GM23338 (cell line): ENCODE measurements around the gene UBE2J1.

Source experiments
- CREB1 ChIP-seq: fragments of 250-450 bp; sonication (Bioruptor Pico); IDR thresholded peaks from 2 replicates; pipeline ENCODE4 v1.5.0; 2020; ENCODE audit warnings: low read depth, mild to moderate bottlenecking, moderate library complexity
- EZH2 ChIP-seq: fragments of 200-600 bp; sonication (generic); IDR thresholded peaks from one replicate; pipeline ENCODE4 v1.8.0; 2017; ENCODE audit warnings: antibody characterized with exemption, mild to moderate bottlenecking, low read depth; ENCODE audit not compliant: unreplicated experiment
- EZH2phosphoT487 ChIP-seq: fragments of 200-600 bp; sonication (generic); IDR thresholded peaks from one replicate; pipeline ENCODE4 v1.8.1; 2018; ENCODE audit warnings: antibody characterized with exemption; ENCODE audit not compliant: unreplicated experiment
- JUNB ChIP-seq: IDR thresholded peaks from one replicate; pipeline ENCODE4 v1.6.1; 2016; ENCODE audit warnings: antibody characterized with exemption; ENCODE audit not compliant: unreplicated experiment
- TF ChIP-seq, protein P1 (sequence below), 2 experiments: fragments of 200-600 bp in 1 of 2; sonication (generic) in 1 of 2; conservative IDR thresholded peaks; 2 replicates each; pipeline versions ENCODE4 v1.5.1 to v1.6.1; 2016 to 2017; ENCODE audit warnings: antibody characterized with exemption in 2 of 2, low read depth in 2 of 2, mild to moderate bottlenecking in 2 of 2, moderate library complexity in 1 of 2
- TF ChIP-seq, protein P2 (sequence below): IDR thresholded peaks from one replicate; pipeline ENCODE4 v1.6.1; 2018; ENCODE audit warnings: antibody characterized with exemption; ENCODE audit not compliant: unreplicated experiment

DNA sequence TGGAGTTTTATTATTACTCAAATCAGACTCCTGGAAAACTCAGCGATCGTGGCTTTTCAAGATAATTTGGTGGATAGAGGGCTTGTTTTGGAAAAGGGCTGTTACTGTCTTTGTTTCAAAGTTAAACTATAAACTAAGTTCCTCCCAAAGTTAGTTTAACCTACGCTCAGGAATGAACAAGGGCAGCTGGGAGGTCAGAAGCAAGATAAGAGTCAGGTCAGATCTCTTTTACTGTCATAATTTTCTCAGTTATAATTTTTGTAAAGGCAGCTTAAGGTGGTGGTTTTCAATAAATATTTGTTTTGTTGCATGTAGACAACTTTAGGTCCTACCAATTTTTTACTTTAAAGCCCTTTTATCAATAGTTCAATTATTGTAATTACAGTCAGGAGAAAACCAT lies 28.2 kb downstream of the UBE2J1 start:
- TF ChIP-seq, protein P1, sequence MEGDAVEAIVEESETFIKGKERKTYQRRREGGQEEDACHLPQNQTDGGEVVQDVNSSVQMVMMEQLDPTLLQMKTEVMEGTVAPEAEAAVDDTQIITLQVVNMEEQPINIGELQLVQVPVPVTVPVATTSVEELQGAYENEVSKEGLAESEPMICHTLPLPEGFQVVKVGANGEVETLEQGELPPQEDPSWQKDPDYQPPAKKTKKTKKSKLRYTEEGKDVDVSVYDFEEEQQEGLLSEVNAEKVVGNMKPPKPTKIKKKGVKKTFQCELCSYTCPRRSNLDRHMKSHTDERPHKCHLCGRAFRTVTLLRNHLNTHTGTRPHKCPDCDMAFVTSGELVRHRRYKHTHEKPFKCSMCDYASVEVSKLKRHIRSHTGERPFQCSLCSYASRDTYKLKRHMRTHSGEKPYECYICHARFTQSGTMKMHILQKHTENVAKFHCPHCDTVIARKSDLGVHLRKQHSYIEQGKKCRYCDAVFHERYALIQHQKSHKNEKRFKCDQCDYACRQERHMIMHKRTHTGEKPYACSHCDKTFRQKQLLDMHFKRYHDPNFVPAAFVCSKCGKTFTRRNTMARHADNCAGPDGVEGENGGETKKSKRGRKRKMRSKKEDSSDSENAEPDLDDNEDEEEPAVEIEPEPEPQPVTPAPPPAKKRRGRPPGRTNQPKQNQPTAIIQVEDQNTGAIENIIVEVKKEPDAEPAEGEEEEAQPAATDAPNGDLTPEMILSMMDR (conservative IDR thresholded peaks at IDR 0.05; ENCODE audit: low read depth in 2 of 2): no peak
- no peak for TF ChIP-seq CREB1 (CRISPR knock-in tag)
- TF ChIP-seq, protein P2, sequence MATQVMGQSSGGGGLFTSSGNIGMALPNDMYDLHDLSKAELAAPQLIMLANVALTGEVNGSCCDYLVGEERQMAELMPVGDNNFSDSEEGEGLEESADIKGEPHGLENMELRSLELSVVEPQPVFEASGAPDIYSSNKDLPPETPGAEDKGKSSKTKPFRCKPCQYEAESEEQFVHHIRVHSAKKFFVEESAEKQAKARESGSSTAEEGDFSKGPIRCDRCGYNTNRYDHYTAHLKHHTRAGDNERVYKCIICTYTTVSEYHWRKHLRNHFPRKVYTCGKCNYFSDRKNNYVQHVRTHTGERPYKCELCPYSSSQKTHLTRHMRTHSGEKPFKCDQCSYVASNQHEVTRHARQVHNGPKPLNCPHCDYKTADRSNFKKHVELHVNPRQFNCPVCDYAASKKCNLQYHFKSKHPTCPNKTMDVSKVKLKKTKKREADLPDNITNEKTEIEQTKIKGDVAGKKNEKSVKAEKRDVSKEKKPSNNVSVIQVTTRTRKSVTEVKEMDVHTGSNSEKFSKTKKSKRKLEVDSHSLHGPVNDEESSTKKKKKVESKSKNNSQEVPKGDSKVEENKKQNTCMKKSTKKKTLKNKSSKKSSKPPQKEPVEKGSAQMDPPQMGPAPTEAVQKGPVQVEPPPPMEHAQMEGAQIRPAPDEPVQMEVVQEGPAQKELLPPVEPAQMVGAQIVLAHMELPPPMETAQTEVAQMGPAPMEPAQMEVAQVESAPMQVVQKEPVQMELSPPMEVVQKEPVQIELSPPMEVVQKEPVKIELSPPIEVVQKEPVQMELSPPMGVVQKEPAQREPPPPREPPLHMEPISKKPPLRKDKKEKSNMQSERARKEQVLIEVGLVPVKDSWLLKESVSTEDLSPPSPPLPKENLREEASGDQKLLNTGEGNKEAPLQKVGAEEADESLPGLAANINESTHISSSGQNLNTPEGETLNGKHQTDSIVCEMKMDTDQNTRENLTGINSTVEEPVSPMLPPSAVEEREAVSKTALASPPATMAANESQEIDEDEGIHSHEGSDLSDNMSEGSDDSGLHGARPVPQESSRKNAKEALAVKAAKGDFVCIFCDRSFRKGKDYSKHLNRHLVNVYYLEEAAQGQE: no peak
- TF ChIP-seq JUNB: no peak
- TF ChIP-seq EZH2: no peak
- no peak for TF ChIP-seq EZH2phosphoT487
